GM20000 (cell line): ENCODE measurements around the gene ZC3H8.

ENCODE experiments used
- DNase-seq: peaks from one replicate; pipeline ENCODE4 v3.0.0; 2012; ENCODE audit warnings: low spot score
- CTCF ChIP-seq: IDR thresholded peaks from 2 replicates; pipeline ENCODE4 v1.5.1; 2012; ENCODE audit warnings: mild to moderate bottlenecking, control low read depth; ENCODE audit errors: extremely low read depth, missing control alignments

The ZC3H8 gene

GRCh38 chr2:112275311-112275886, 20.6 kb upstream of the ZC3H8 start, which contains the start of gene ZC3H6:
ZC3H6 (plus strand) TSS chr2:112275597; CDS start chr2:112275995, 398 bp downstream.
- DNase-seq: peak; percentile 98
- TF ChIP-seq CTCF: no peak

GRCh38 chr2:112273349-112273748, 18.5 kb upstream of the ZC3H8 start:
- no peak for TF ChIP-seq CTCF
- DNase-seq: no peak

GRCh38 chr2:112272669-112273068, 17.8 kb upstream of the ZC3H8 start:
- no peak for TF ChIP-seq CTCF
- DNase-seq: no peak

- no peak for DNase-seq
Measured at GRCh38 chr2:112268547-112268946, 13.7 kb upstream of the ZC3H8 start.

GRCh38 chr2:112262876-112263275, 8.0 kb upstream of the ZC3H8 start:
- TF ChIP-seq CTCF: no peak
- DNase-seq: no peak

More at GRCh38 chr2:112268547-112268946, 13.7 kb upstream of the ZC3H8 start:
- TF ChIP-seq CTCF: no peak

GRCh38 chr2:112260295-112260625, 5.4 kb upstream of the ZC3H8 start:
- DNase-seq: no peak
- no peak for TF ChIP-seq CTCF

GRCh38 chr2:112259509-112260294, 4.9 kb upstream of the ZC3H8 start:
- peak; percentile 95 for TF ChIP-seq CTCF
- DNase-seq: peak; percentile 71
